Gastrocnemius medialis (tissue), 4 donors: ENCODE data around the gene KDM4B.

Experiments used
- CTCF ChIP-seq, 5 experiments: fragments of 450-650 bp in 3 of 5; fragments of 200-600 bp in 2 of 5; sonication (generic) in 2 of 5; IDR thresholded peaks in 4 of 5; conservative IDR thresholded peaks in 1 of 5; 1 replicate in 4 of 5; 2 replicates in 1 of 5; pipeline ENCODE4 v1.5.1; 2016 to 2019; ENCODE audit warnings: antibody characterized with exemption in 5 of 5, mild to moderate bottlenecking in 3 of 5, moderate library complexity in 3 of 5
- POLR2A ChIP-seq, 2 donors: fragments of 450-650 bp; IDR thresholded peaks; one replicate each; pipeline ENCODE4 v1.6.1; 2017; ENCODE audit warnings: antibody characterized with exemption in 2 of 2, mild to moderate bottlenecking in 2 of 2, moderate library complexity in 2 of 2

GRCh38 chr19:4957981-4958380, 10.9 kb upstream of the KDM4B start:
- no peak for TF ChIP-seq POLR2A (IDR thresholded peaks at IDR 0.05)
- no peak for TF ChIP-seq CTCF (IDR thresholded peaks at IDR 0.05 in 4 of 5, conservative IDR thresholded peaks at IDR 0.05 in 1 of 5)
